HG02852 (cell line): ENCODE measurements around the gene HECW1.

Experiments
- ATAC-seq: cut with Tn5 transposase; IDR thresholded peaks from one replicate; pipeline ENCODE4 v1.9.1; 2021; ENCODE audit warnings: mild to moderate bottlenecking, moderate library complexity; ENCODE audit not compliant: unreplicated experiment

Gene HECW1

GRCh38 chr7:43405948-43406347 is 293.5 kb downstream of the HECW1 start:
- ATAC-seq, result no peak

- no peak for ATAC-seq
Observed at GRCh38 chr7:43406961-43407360, 294.5 kb downstream of the HECW1 start.

- no peak for ATAC-seq
Observed at GRCh38 chr7:43408981-43409380, 296.5 kb downstream of the HECW1 start.

- no peak for ATAC-seq
Observed at GRCh38 chr7:43417455-43417854, 305.0 kb downstream of the HECW1 start.

GRCh38 chr7:43430411-43430810 is 318.0 kb downstream of the HECW1 start:
- ATAC-seq, result no peak

GRCh38 chr7:43431020-43431595 is 318.7 kb downstream of the HECW1 start:
- no peak for ATAC-seq

GRCh38 chr7:43433639-43434038 is 321.2 kb downstream of the HECW1 start:
- no peak for ATAC-seq

GRCh38 chr7:43437001-43437400 is 324.6 kb downstream of the HECW1 start:
- no peak for ATAC-seq

GRCh38 chr7:43438897-43439479 is 326.5 kb downstream of the HECW1 start:
- ATAC-seq, result no peak

GRCh38 chr7:43439631-43440401 is 327.4 kb downstream of the HECW1 start:
- ATAC-seq, result peak; percentile 81

- ATAC-seq, result no peak
Observed at GRCh38 chr7:43441231-43442130, 329.0 kb downstream of the HECW1 start.

- ATAC-seq, result no peak
Observed at GRCh38 chr7:43443381-43443780, 330.9 kb downstream of the HECW1 start.

- ATAC-seq, result no peak
Observed at GRCh38 chr7:43444711-43445578, 332.5 kb downstream of the HECW1 start.

- ATAC-seq, result no peak
Observed at GRCh38 chr7:43449577-43449976, 337.1 kb downstream of the HECW1 start.

GRCh38 chr7:43450894-43451293 is 338.4 kb downstream of the HECW1 start:
- ATAC-seq, result no peak

GRCh38 chr7:43454936-43455518 is 342.6 kb downstream of the HECW1 start:
- ATAC-seq, result peak; percentile 63

GRCh38 chr7:43456200-43456599 is 343.8 kb downstream of the HECW1 start:
- no peak for ATAC-seq

GRCh38 chr7:43458330-43459018 is 346.0 kb downstream of the HECW1 start:
- ATAC-seq, result no peak

- ATAC-seq, result no peak
Observed at GRCh38 chr7:43459019-43459337, 346.5 kb downstream of the HECW1 start.
